ENCODE measurements around the gene CERCAM. TPM values are rescaled to one million over a fixed set of nuclear protein-coding genes. Genes with fewer than 3 reads are reported as not detected.

The CERCAM gene
- total and polyA plus RNA-seq, 7 donors = 4.2 to 28.5 (median 18.2) TPM

DNA sequence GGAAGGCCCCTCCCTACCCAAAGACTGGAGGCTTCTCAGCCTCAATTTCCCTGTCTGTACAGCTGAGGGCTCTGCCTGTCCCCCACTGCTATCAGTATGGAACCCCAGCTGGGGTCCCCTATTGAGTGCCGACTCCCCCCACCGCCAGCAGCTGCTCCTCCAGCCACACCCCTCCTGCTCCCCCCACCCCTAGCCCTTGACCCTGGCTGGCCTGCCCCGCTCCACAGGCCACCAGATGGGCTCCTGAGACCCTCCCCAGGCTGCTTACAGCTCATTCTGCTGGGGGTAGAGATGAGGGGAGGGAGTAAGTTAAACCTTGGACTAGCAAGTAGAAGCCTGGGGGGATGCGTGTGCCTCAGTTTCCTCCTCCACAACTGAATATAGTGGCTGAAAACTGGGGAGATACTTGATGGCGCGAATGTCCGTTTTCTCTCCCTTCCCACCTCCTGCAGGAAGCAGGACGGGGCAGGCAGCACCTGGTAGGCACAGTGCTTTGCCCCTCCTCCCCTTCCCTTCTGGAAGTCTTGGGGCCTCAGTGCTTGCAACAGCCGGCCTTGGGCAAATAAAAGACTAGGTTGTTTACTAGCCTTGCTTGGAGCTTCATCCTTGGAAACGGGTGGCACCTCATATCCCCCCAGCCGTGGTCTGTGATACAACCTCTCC is 30.4 kb upstream of the CERCAM start:
- TF ChIP-seq POLR2AphosphoS5 (IDR thresholded peaks at IDR 0.05) (no peak), POLR2A (IDR thresholded peaks at IDR 0.05) (no peak), EP300 (IDR thresholded peaks at IDR 0.05) (no peak)
- TF ChIP-seq, protein P1, sequence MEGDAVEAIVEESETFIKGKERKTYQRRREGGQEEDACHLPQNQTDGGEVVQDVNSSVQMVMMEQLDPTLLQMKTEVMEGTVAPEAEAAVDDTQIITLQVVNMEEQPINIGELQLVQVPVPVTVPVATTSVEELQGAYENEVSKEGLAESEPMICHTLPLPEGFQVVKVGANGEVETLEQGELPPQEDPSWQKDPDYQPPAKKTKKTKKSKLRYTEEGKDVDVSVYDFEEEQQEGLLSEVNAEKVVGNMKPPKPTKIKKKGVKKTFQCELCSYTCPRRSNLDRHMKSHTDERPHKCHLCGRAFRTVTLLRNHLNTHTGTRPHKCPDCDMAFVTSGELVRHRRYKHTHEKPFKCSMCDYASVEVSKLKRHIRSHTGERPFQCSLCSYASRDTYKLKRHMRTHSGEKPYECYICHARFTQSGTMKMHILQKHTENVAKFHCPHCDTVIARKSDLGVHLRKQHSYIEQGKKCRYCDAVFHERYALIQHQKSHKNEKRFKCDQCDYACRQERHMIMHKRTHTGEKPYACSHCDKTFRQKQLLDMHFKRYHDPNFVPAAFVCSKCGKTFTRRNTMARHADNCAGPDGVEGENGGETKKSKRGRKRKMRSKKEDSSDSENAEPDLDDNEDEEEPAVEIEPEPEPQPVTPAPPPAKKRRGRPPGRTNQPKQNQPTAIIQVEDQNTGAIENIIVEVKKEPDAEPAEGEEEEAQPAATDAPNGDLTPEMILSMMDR (IDR thresholded peaks at IDR 0.05) = no peak
- Histone ChIP-seq H3K27ac (no peak overlapping the region), H3K27me3 (peaks cover 0 to 12% (median 0%) of the 10 kb centered on the region in 3 donors), H3K4me3 (no peak overlapping the region), H3K4me1 (no peaks in the 10 kb centered on the region), H3K36me3 (peaks cover 7 to 77% (median 41%) of the 10 kb centered on the region in 4 donors), H3K9me3 (no peaks in the 10 kb centered on the region)
- DNase-seq = no peak
- 85 to 86% methylated on average over 11 of the region's 11 CpGs for WGBS, 2 donors
- intact Hi-C loops (cut with DNase I) = no loop called here

DNA sequence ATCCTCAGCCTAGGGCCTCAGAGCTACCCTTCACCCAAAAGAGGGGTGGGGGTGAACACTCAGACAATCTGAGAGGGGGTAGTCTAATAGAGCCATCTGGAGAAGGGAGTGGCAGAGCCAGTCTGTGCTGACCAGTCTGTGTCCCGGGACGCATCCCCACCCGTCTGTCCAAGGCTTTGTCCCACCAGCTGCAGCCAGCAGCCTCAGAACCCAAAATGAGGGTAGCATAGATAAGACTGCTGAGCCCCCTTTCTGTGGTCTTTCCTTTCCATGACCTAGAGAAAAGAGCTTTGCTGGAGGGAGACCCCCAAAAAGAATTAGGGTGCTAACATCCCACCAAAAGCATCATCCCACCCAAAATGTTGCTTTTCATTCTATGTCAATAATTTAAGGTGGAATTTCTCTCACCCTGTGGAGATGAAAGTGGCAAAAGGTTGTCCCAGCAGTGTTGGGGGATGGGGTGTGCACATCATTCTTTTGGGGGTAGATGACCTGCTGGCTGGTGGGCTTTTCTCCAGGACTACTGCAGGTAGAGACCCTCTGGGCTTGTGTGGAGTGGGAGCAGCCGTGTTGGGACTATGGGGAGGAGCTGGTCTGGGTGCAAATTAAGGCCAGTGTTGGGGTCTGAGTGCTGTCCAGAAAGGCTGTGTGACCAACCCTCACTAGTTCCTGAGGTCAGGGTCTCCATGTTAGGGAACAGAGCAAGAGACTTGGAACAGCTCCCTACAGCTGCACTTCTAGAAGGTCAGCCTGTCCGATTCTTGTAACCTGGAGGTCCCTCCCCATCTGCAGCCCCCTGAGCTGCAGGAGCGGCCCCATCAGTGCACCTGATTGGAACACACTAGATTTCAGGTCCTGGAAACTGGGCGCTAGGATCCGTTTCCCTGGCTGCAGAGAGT is 29.6 kb upstream of the CERCAM start:
- WGBS, 2 donors = 91 to 94% methylated on average over 8 of the region's 8 CpGs
- peaks cover 7 to 70% (median 41%) of the 10 kb centered on the region in 4 donors for H3K36me3 ChIP-seq

DNA sequence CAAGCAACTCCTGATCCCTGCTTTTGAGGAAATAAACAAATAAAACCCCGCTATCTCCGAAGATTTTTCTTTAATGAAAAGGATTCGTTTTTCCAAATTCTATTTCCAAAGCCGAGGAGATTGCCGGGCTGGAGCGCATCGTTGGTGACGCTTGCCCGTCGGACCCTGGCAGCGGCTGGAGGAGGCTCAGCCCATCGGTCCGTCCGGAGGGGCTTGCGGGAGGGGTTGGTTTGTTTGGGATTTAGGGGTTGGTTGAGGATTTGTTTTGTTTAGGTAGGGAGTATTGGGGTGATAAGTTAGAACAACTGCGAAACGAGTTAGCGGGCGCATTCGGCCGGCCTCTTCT is 28.7 kb upstream of the CERCAM start:
- peaks cover 0 to 2% (median 0%) of the 10 kb centered on the region in 4 donors for H3K4me1 ChIP-seq
- peaks cover 0 to 25% (median 0%) of the 10 kb centered on the region in 3 donors for H3K27me3 ChIP-seq
- intact Hi-C loops (cut with DNase I) = no loop called here
- 93 to 96% methylated on average over 21 of the region's 21 CpGs for WGBS, 2 donors
- H3K4me3 ChIP-seq = no peak overlapping the region
- H3K36me3 ChIP-seq = peaks cover 7 to 61% (median 39%) of the 10 kb centered on the region in 4 donors
- no peak for DNase-seq
- no peak for TF ChIP-seq POLR2AphosphoS5 (IDR thresholded peaks at IDR 0.05)
- TF ChIP-seq, protein P1 (IDR thresholded peaks at IDR 0.05) = no peak
- H3K27ac ChIP-seq = no peak overlapping the region
- H3K9me3 ChIP-seq = no peaks in the 10 kb centered on the region

More for the DNA sequence above, 29.6 kb upstream of the CERCAM start:
- Histone ChIP-seq H3K27me3 (peaks cover 0 to 16% (median 0%) of the 10 kb centered on the region in 3 donors), H3K4me3 (no peak overlapping the region), H3K4me1 (no peaks in the 10 kb centered on the region), H3K9me3 (no peaks in the 10 kb centered on the region), H3K27ac (no peak overlapping the region)
- intact Hi-C loops (cut with DNase I) = no loop called here
- no peak for DNase-seq
- no peak for TF ChIP-seq EP300 (IDR thresholded peaks at IDR 0.05)
- TF ChIP-seq, protein P1 (IDR thresholded peaks at IDR 0.05) = no peak
- no peak for TF ChIP-seq POLR2A (IDR thresholded peaks at IDR 0.05)
- TF ChIP-seq POLR2AphosphoS5 (IDR thresholded peaks at IDR 0.05) = no peak

- Histone ChIP-seq H3K9me3 (no peaks in the 10 kb centered on the region), H3K27ac (no peak overlapping the region), H3K4me1 (peaks cover 0 to 7% (median 1%) of the 10 kb centered on the region in 4 donors), H3K27me3 (peaks cover 0 to 28% (median 0%) of the 10 kb centered on the region in 3 donors), H3K4me3 (no peak overlapping the region), H3K36me3 (peaks cover 7 to 55% (median 35%) of the 10 kb centered on the region in 4 donors)
- no peak for DNase-seq
- TF ChIP-seq POLR2A (IDR thresholded peaks at IDR 0.05) (no peak), EP300 (IDR thresholded peaks at IDR 0.05) (no peak), POLR2AphosphoS5 (IDR thresholded peaks at IDR 0.05) (no peak)
- TF ChIP-seq, protein P1 (IDR thresholded peaks at IDR 0.05) = no peak
- 90 to 96% methylated on average over 88 of the region's 88 CpGs for WGBS, 2 donors
- intact Hi-C loops (cut with DNase I) = no loop called here
Measured at GRCh38 chr9:128392302-128393144, 28.1 kb upstream of the CERCAM start.

Data from sigmoid colon (tissue), 7 donors.